ENCODE results near the gene SHBG.
A peak's percentile ranks its signal among the peaks of the same experiment; 100 is the strongest.
"Not testable (repeated sequence)": the region's sequence is repeated elsewhere in the genome, so short reads cannot be mapped to it uniquely, and the experiment has no call there.

The SHBG gene

GRCh38 chr17:7611635-7612293, 18.2 kb upstream of the SHBG start:
- DNase-seq (ENCODE audit: low read depth, low spot score), result no peak

GRCh38 chr17:7612294-7612640, 17.7 kb upstream of the SHBG start:
- no peak for DNase-seq (ENCODE audit: low read depth, low spot score)

- no peak for DNase-seq (ENCODE audit: low read depth, low spot score)
Observed at GRCh38 chr17:7613769-7614424, 16.0 kb upstream of the SHBG start.

GRCh38 chr17:7614425-7615264, 15.3 kb upstream of the SHBG start, which contains the start of gene FXR2:
Gene FXR2, minus strand, starts transcription at chr17:7614897. Its CDS starts 365 bp downstream, at chr17:7614532.
- DNase-seq (ENCODE audit: low read depth, low spot score), result peak; percentile 100

GRCh38 chr17:7615265-7615747, 14.6 kb upstream of the SHBG start:
- no peak for DNase-seq (ENCODE audit: low read depth, low spot score)

- DNase-seq (ENCODE audit: low read depth, low spot score), result no peak
Observed at GRCh38 chr17:7618608-7619007, 11.3 kb upstream of the SHBG start.

GRCh38 chr17:7620835-7621234, 9.1 kb upstream of the SHBG start:
- DNase-seq (ENCODE audit: low read depth, low spot score), result no peak

- DNase-seq (ENCODE audit: low read depth, low spot score), result no peak
Observed at GRCh38 chr17:7623661-7624060, 6.3 kb upstream of the SHBG start.

- not testable (repeated sequence) for DNase-seq (ENCODE audit: low read depth, low spot score)
Observed at GRCh38 chr17:7625749-7626148, 4.2 kb upstream of the SHBG start.

- DNase-seq (ENCODE audit: low read depth, low spot score), result no peak
Observed at GRCh38 chr17:7626307-7626706, 3.6 kb upstream of the SHBG start.

GRCh38 chr17:7626956-7627249, 3.0 kb upstream of the SHBG start:
- no peak for DNase-seq (ENCODE audit: low read depth, low spot score)

GRCh38 chr17:7627250-7628121, 2.4 kb upstream of the SHBG start, which contains the start of gene SAT2:
Gene SAT2, minus strand, starts transcription at chr17:7627821. Its CDS starts 186 bp downstream, at chr17:7627635.
- DNase-seq (ENCODE audit: low read depth, low spot score), result peak; percentile 91

- DNase-seq (ENCODE audit: low read depth, low spot score), result no peak
Observed at GRCh38 chr17:7631398-7632380, 1.8 kb downstream of the SHBG start.

GRCh38 chr17:7632492-7632894, 2.6 kb downstream of the SHBG start:
- DNase-seq (ENCODE audit: low read depth, low spot score), result no peak

GRCh38 chr17:7633093-7633492, 3.2 kb downstream of the SHBG start:
- DNase-seq (ENCODE audit: low read depth, low spot score), result no peak

GRCh38 chr17:7634384-7634783, 4.4 kb downstream of the SHBG start:
- no peak for DNase-seq (ENCODE audit: low read depth, low spot score)

GRCh38 chr17:7636163-7636562, 6.2 kb downstream of the SHBG start:
- DNase-seq (ENCODE audit: low read depth, low spot score), result no peak

- DNase-seq (ENCODE audit: low read depth, low spot score), result no peak
Observed at GRCh38 chr17:7640783-7641182, 10.8 kb downstream of the SHBG start.

GRCh38 chr17:7641635-7642034, 11.7 kb downstream of the SHBG start:
- DNase-seq (ENCODE audit: low read depth, low spot score), result not testable (repeated sequence)

GRCh38 chr17:7644775-7645174, 14.8 kb downstream of the SHBG start:
- DNase-seq (ENCODE audit: low read depth, low spot score), result no peak

All from smooth muscle cell of the brain vasculature (primary cell).